H1 (cell line): ENCODE results near the gene FOSB. TPM values are rescaled to one million over a fixed set of nuclear protein-coding genes. Genes with fewer than 3 reads are reported as not detected.

Experiments used
- BCL11A ChIP-seq, 2 experiments: IDR thresholded peaks; one replicate each; pipeline ENCODE4 v1.6.1; 2011; ENCODE audit warnings: low read depth in 2 of 2, low read length in 2 of 2, mild to moderate bottlenecking in 2 of 2
- EGR1 ChIP-seq: IDR thresholded peaks from 2 replicates; pipeline ENCODE4 v1.6.1; 2011; ENCODE audit warnings: low read depth, low read length, borderline replicate concordance
- HDAC2 ChIP-seq, 2 experiments: fragments of 300-600 bp in 1 of 2; sonication (generic) in 1 of 2; IDR thresholded peaks; 2 replicates each; pipeline ENCODE4 v1.6.1; 2011 to 2012; ENCODE audit warnings: low read depth in 2 of 2, low read length in 2 of 2, mild to moderate bottlenecking in 2 of 2, moderate library complexity in 2 of 2, borderline replicate concordance in 1 of 2, inconsistent platforms in 1 of 2
- KDM1A ChIP-seq: fragments of 200-600, 300-600 bp; sonication (generic); IDR thresholded peaks from 2 replicates; pipeline ENCODE4 v1.7.1; 2016; ENCODE audit warnings: mild to moderate bottlenecking, low read length, borderline replicate concordance
- KDM4A ChIP-seq: IDR thresholded peaks from one replicate; pipeline ENCODE4 v1.7.1; 2012; ENCODE audit warnings: low read depth, mild to moderate bottlenecking, moderate library complexity, low read length, inconsistent platforms; ENCODE audit not compliant: severe bottlenecking
- KDM5A ChIP-seq: fragments of 200-600 bp; IDR thresholded peaks from 2 replicates; pipeline ENCODE4 v1.7.1; 2012; ENCODE audit warnings: mild to moderate bottlenecking, low read length, inconsistent platforms, mixed read lengths
- POLR2A ChIP-seq, 2 experiments: IDR thresholded peaks; 1 replicate in 1 of 2; 2 replicates in 1 of 2; pipeline ENCODE4 v1.6.1; 2011; ENCODE audit warnings: low read depth in 2 of 2, low read length in 2 of 2, mild to moderate bottlenecking in 2 of 2; ENCODE audit errors: control extremely low read depth in 1 of 2
- POLR2AphosphoS5 ChIP-seq: IDR thresholded peaks from 2 replicates; pipeline ENCODE4 v1.6.1; 2011; ENCODE audit warnings: low read depth, low read length
- POU5F1 ChIP-seq: IDR thresholded peaks from 2 replicates; pipeline ENCODE4 v1.6.1; 2011; ENCODE audit warnings: low read depth, mild to moderate bottlenecking, low read length, moderate library complexity
- RBBP5 ChIP-seq: IDR thresholded peaks from 2 replicates; pipeline ENCODE4 v1.7.1; 2012; ENCODE audit warnings: low read depth, mild to moderate bottlenecking, inconsistent platforms, low read length, moderate library complexity, borderline replicate concordance
- RNF2 ChIP-seq: fragments of 200-900, 300-1000 bp; sonication (generic); IDR thresholded peaks from 2 replicates; pipeline ENCODE4 v1.7.1; 2016; ENCODE audit warnings: borderline replicate concordance, low read depth, mild to moderate bottlenecking, antibody characterized with exemption, low read length; ENCODE audit not compliant: poor library complexity, severe bottlenecking; ENCODE audit errors: missing control alignments
- SRF ChIP-seq: IDR thresholded peaks from 2 replicates; pipeline ENCODE4 v1.6.1; 2011; ENCODE audit warnings: mild to moderate bottlenecking, low read depth, low read length, moderate library complexity
- TBP ChIP-seq: IDR thresholded peaks from 2 replicates; pipeline ENCODE4 v1.6.1; 2011; ENCODE audit warnings: low read depth, low read length, improper control_type of control experiment
- polyA plus RNA-seq, 7 experiments: library from polyadenylated mRNA; depleted of rRNA in 3 of 7; stranded (reverse) in 5 of 7; unstranded in 2 of 7; fragments of >200 nt in 5 of 7; fragments of 200-250 nt in 2 of 7; gene quantifications; 1 replicate in 5 of 7; 2 replicates in 1 of 7; 4 replicates in 1 of 7; pipeline versions ENCODE4 v1.2.1 to v1.2.3, GENCODE V29; 2011 to 2013; ENCODE audit warnings: missing spikeins in 2 of 7, mixed read lengths in 2 of 7
- total RNA-seq: library from RNA; stranded (reverse); fragmentation: NEBNext Ultra II Directional; extraction: Animal tissue kit (Norgen Biotek cat#: 25700); gene quantifications from 2 replicates; pipeline ENCODE4 v1.2.1, GENCODE V29; 2021
- TF ChIP-seq, protein P1 (sequence below), 3 experiments: IDR thresholded peaks; 1 replicate in 2 of 3; 2 replicates in 1 of 3; pipeline versions ENCODE4 v1.5.1 to v1.6.1; 2011; ENCODE audit warnings: low read length in 3 of 3, mild to moderate bottlenecking in 3 of 3, inconsistent platforms in 2 of 3, low read depth in 1 of 3, moderate library complexity in 1 of 3; ENCODE audit not compliant: insufficient read depth in 1 of 3; ENCODE audit errors: control extremely low read depth in 1 of 3
- TF ChIP-seq, protein P2 (sequence below): IDR thresholded peaks from 2 replicates; pipeline ENCODE4 v1.6.1; 2011; ENCODE audit warnings: low read length, improper control_type of control experiment
- TF ChIP-seq, protein P3 (sequence below): IDR thresholded peaks from 2 replicates; pipeline ENCODE4 v1.6.1; 2012; ENCODE audit warnings: inconsistent platforms
- TF ChIP-seq, protein P4 (sequence below): IDR thresholded peaks from 2 replicates; pipeline ENCODE4 v1.6.1; 2012; ENCODE audit warnings: inconsistent platforms

FOSB gene
- total and polyA plus RNA-seq, 2 of the 8 experiments (the other 6 are each of a cell fraction or from before 2014, with no cell fraction given): 0.44 to 2.7 TPM

DNA sequence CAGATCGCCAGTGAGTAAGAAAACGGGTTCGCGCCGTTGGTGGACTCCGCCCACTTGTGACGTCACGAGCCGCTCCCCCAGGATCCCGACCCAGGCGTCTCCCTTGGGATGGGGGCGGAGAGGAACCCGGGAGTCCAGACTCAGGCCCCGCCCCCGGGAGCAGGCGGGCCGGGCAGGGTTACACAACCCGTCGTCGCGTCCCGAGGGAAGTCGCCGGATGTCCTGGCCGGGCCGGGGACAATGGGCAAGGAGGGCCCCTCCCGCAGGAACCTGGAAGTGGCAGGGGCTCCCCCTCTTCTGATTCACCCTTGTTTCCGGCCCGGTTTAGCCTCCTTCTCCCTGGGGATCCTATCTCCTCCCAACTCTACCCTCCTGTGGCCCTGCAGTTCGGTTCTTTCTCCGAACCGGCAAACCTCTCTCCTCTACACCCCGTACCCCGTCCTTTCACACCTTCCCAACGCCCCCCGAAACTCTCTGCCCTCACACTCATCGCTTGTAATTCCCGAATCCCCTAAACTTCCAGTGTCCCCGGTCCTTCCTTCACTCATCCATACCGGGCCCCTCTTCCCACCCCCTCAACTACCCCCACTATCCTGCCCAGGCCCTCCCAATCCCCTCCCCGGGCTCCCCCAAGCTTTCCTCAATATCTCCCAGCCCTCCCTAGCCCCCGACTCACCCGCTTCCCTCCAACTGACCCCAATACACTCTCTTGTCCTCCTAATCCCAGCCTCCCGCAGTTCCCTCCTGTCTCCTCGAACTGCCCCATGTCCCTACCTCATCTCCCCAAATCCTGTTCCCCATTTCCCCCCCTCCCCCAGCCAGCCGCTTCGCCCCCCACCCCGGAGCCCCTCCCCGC is 24.1 kb upstream of the FOSB start (continued):
- no peak for TF ChIP-seq KDM1A
- TF ChIP-seq, protein P1, sequence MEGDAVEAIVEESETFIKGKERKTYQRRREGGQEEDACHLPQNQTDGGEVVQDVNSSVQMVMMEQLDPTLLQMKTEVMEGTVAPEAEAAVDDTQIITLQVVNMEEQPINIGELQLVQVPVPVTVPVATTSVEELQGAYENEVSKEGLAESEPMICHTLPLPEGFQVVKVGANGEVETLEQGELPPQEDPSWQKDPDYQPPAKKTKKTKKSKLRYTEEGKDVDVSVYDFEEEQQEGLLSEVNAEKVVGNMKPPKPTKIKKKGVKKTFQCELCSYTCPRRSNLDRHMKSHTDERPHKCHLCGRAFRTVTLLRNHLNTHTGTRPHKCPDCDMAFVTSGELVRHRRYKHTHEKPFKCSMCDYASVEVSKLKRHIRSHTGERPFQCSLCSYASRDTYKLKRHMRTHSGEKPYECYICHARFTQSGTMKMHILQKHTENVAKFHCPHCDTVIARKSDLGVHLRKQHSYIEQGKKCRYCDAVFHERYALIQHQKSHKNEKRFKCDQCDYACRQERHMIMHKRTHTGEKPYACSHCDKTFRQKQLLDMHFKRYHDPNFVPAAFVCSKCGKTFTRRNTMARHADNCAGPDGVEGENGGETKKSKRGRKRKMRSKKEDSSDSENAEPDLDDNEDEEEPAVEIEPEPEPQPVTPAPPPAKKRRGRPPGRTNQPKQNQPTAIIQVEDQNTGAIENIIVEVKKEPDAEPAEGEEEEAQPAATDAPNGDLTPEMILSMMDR (IDR thresholded peaks at IDR 0.05; ENCODE audit: control extremely low read depth in 1 of 3, insufficient read depth in 1 of 3, low read depth in 1 of 3, low read length in 3 of 3): 0 out of 4 replicates have a peak, but pooled peaks of 1 of the 3 experiments have one; percentile 3
- TF ChIP-seq POU5F1: no peak
- TF ChIP-seq BCL11A (IDR thresholded peaks at IDR 0.05; ENCODE audit: low read depth in 2 of 2, low read length in 2 of 2): no peak
- TF ChIP-seq RBBP5: peak; percentile 71; the same call in 1 of the 2 replicates
- TF ChIP-seq, protein P2, sequence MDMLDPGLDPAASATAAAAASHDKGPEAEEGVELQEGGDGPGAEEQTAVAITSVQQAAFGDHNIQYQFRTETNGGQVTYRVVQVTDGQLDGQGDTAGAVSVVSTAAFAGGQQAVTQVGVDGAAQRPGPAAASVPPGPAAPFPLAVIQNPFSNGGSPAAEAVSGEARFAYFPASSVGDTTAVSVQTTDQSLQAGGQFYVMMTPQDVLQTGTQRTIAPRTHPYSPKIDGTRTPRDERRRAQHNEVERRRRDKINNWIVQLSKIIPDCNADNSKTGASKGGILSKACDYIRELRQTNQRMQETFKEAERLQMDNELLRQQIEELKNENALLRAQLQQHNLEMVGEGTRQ: 0 out of 2 replicates have a peak, but pooled peaks have one; percentile 28
- TF ChIP-seq EGR1: 0 out of 2 replicates have a peak, but pooled peaks have one; percentile 43
- no peak for TF ChIP-seq KDM5A
- TF ChIP-seq RNF2: no peak
- peak; percentile 31; the same call in 1 of the 2 replicates for TF ChIP-seq TBP
- TF ChIP-seq POLR2AphosphoS5: peak; percentile 85
- no peak for TF ChIP-seq SRF
- TF ChIP-seq POLR2A (IDR thresholded peaks at IDR 0.05; ENCODE audit: control extremely low read depth in 1 of 2, low read depth in 2 of 2, low read length in 2 of 2): peak; percentile 50 to 84
- 0 out of 4 replicates have a peak, but pooled peaks of 1 of the 2 experiments have one; percentile 66 for TF ChIP-seq HDAC2 (IDR thresholded peaks at IDR 0.05; ENCODE audit: borderline replicate concordance in 1 of 2, low read depth in 2 of 2, low read length in 2 of 2)
- TF ChIP-seq, protein P3, sequence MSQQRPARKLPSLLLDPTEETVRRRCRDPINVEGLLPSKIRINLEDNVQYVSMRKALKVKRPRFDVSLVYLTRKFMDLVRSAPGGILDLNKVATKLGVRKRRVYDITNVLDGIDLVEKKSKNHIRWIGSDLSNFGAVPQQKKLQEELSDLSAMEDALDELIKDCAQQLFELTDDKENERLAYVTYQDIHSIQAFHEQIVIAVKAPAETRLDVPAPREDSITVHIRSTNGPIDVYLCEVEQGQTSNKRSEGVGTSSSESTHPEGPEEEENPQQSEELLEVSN: peak; percentile 18; the same call in 1 of the 2 replicates
- TF ChIP-seq, protein P4, sequence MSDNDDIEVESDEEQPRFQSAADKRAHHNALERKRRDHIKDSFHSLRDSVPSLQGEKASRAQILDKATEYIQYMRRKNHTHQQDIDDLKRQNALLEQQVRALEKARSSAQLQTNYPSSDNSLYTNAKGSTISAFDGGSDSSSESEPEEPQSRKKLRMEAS: peak; percentile 35; the same call in 1 of the 2 replicates
- TF ChIP-seq KDM4A: peak; percentile 68
